MM.1S (cell line): ENCODE measurements around the gene E4F1.

Source experiments
- DNase-seq: peaks from one replicate; pipeline ENCODE4 v3.0.0-alpha.2; 2015
- H2AFZ ChIP-seq: fragments of 300-600 bp; sonication (generic); 2 replicates; pipeline ENCODE4 v1.6.0; 2016; ENCODE audit warnings: antibody characterized with exemption, low read length
- H3F3A ChIP-seq: fragments of 300-600 bp; sonication (generic); 2 replicates; pipeline ENCODE4 v1.6.1; 2016; ENCODE audit warnings: mild to moderate bottlenecking, antibody characterized with exemption, low read length, moderate library complexity, mixed read lengths; ENCODE audit not compliant: insufficient read depth
- H3K27ac ChIP-seq: fragments of 300-600 bp; sonication (generic); 2 replicates; pipeline ENCODE4 v1.5.1; 2016; ENCODE audit warnings: mild to moderate bottlenecking, low read length
- H3K27me3 ChIP-seq: fragments of 300-600 bp; sonication (generic); replicated peaks from 2 replicates; pipeline ENCODE4 v1.6.0; 2016; ENCODE audit warnings: low read length; ENCODE audit not compliant: insufficient read depth
- H3K36me3 ChIP-seq: fragments of 300-600 bp; sonication (generic); replicated peaks from 2 replicates; pipeline ENCODE4 v1.6.1; 2016; ENCODE audit warnings: mild to moderate bottlenecking, low read length, mixed read lengths; ENCODE audit not compliant: insufficient read depth
- H3K4me1 ChIP-seq: fragments of 300-600 bp; sonication (generic); 2 replicates; pipeline ENCODE4 v1.6.1; 2016; ENCODE audit warnings: low read length, mixed read lengths
- H3K4me2 ChIP-seq: fragments of 300-600 bp; sonication (generic); 2 replicates; pipeline ENCODE4 v1.6.0; 2016; ENCODE audit warnings: low read depth, low read length
- H3K4me3 ChIP-seq: fragments of 300-600 bp; sonication (generic); 2 replicates; pipeline ENCODE4 v1.5.1; 2016; ENCODE audit warnings: low read length, mixed read lengths
- H3K79me2 ChIP-seq: fragments of 300-600 bp; sonication (generic); 2 replicates; pipeline ENCODE4 v1.6.1; 2016; ENCODE audit warnings: mixed run types, low read length, mixed read lengths
- H3K9ac ChIP-seq: fragments of 300-600 bp; sonication (generic); 2 replicates; pipeline ENCODE4 v1.6.1; 2016; ENCODE audit warnings: low read length, mixed read lengths
- H3K9me2 ChIP-seq: fragments of 300-600 bp; sonication (generic); replicated peaks from 2 replicates; pipeline ENCODE4 v1.6.1; 2016; ENCODE audit warnings: mild to moderate bottlenecking, low read length, mixed read lengths; ENCODE audit not compliant: insufficient read depth
- H3K9me3 ChIP-seq: fragments of 300-600 bp; sonication (generic); replicated peaks from 2 replicates; pipeline ENCODE4 v1.6.1; 2016; ENCODE audit warnings: mild to moderate bottlenecking, low read length, mixed read lengths; ENCODE audit not compliant: insufficient read depth
- H4K20me1 ChIP-seq: fragments of 300-600 bp; sonication (generic); 2 replicates; pipeline ENCODE4 v1.6.1; 2016; ENCODE audit warnings: mild to moderate bottlenecking, low read length, moderate library complexity, mixed read lengths; ENCODE audit not compliant: insufficient read depth
- EZH2 ChIP-seq: fragments of 300-600 bp; sonication (generic); optimal IDR thresholded peaks from 2 replicates; pipeline ENCODE3; 2017; ENCODE audit warnings: low read depth, mild to moderate bottlenecking, antibody characterized with exemption, low read length, mixed read lengths
- EZH2phosphoT487 ChIP-seq: fragments of 300-600 bp; sonication (generic); IDR thresholded peaks from 2 replicates; pipeline ENCODE4 v1.6.1; 2018; ENCODE audit warnings: antibody characterized with exemption, low read length
- TF ChIP-seq, protein P1 (sequence below): fragments of 300-600 bp; sonication (generic); IDR thresholded peaks from 2 replicates; pipeline ENCODE4 v1.5.1; 2016; ENCODE audit warnings: antibody characterized with exemption, low read length, mixed read lengths

Gene E4F1

DNA sequence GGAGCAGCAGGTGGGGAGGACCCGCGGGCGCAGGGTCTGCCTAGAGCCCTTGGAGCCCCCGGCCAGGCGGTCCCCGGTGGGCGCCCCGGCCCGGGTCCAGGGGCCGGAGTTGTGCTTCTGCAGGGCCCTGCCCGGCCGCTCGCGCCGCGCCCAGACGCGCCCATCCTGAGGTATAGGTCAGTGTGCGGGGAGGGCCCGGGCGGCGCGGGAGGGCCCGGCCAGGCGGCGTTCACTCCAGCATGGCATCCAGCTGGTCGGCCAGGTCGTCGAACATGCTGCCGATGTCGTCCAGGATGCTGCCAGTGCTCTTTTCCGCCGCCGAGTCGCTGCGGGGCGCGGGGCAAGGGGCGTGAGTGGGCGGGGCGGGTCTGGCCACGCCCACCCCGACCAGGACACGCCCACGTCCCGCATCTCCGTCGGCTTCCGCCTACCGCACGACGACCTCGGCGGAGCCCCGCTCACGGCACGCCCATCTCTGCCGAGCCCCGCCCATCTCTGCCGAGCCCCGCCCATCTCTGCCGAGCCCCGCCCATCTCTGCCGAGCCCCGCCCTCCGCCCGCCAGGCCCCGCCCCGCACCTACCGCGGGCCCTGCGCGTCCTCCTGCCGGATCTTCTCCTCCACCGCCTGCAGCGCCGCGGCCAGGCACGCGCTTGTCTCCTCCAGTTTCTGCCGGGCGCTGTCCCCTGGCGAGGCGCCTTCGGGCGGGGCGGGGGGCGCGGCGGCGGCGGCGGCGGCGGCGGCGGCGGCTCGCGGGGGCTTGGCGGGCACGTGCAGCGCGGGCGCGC lies 44.9 kb upstream of the E4F1 start:
- H4K20me1 ChIP-seq = no peaks in the 10 kb centered on the region
- H3K36me3 ChIP-seq = no peaks in the 10 kb centered on the region
- TF ChIP-seq EZH2 (no peak), EZH2phosphoT487 (no peak)
- TF ChIP-seq, protein P1, sequence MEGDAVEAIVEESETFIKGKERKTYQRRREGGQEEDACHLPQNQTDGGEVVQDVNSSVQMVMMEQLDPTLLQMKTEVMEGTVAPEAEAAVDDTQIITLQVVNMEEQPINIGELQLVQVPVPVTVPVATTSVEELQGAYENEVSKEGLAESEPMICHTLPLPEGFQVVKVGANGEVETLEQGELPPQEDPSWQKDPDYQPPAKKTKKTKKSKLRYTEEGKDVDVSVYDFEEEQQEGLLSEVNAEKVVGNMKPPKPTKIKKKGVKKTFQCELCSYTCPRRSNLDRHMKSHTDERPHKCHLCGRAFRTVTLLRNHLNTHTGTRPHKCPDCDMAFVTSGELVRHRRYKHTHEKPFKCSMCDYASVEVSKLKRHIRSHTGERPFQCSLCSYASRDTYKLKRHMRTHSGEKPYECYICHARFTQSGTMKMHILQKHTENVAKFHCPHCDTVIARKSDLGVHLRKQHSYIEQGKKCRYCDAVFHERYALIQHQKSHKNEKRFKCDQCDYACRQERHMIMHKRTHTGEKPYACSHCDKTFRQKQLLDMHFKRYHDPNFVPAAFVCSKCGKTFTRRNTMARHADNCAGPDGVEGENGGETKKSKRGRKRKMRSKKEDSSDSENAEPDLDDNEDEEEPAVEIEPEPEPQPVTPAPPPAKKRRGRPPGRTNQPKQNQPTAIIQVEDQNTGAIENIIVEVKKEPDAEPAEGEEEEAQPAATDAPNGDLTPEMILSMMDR = no peak
- H3K4me2 ChIP-seq = no peak overlapping the region
- H3K27ac ChIP-seq = no peak overlapping the region
- no peaks in the 10 kb centered on the region for H3K4me1 ChIP-seq
- H3K4me3 ChIP-seq = no peak overlapping the region
- H3K27me3 ChIP-seq = no peaks in the 10 kb centered on the region
- no peak overlapping the region for H2AFZ ChIP-seq
- DNase-seq = no peak
- no peaks in the 10 kb centered on the region for H3F3A ChIP-seq
- H3K9me2 ChIP-seq = no peaks in the 10 kb centered on the region
- H3K9ac ChIP-seq = no peak overlapping the region
- no peaks in the 10 kb centered on the region for H3K9me3 ChIP-seq
- H3K79me2 ChIP-seq = no peaks in the 10 kb centered on the region

DNA sequence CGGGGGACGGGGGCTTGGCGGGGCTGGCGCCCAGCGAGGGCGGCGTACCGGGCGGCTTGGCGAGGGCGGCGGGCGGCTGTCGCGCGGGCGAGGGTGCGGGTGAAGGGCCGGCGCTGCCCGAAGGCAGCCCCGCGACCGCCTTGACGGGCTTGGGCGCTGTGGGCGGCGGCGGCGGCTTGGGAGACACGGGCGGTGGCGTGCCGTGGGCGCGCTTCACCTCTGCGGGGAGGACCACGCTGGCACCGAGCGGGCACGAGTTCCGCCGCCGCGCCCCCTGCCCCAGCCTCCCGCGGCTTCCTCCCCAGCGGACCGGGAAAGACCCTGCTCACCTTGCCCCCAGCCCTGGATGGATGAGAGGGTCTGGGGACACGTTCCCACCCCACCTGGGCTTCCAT lies 44.3 kb upstream of the E4F1 start:
- Histone ChIP-seq H2AFZ (no peak overlapping the region), H3K4me2 (no peak overlapping the region), H4K20me1 (no peaks in the 10 kb centered on the region), H3K27me3 (no peaks in the 10 kb centered on the region), H3K36me3 (no peaks in the 10 kb centered on the region), H3K9ac (no peak overlapping the region), H3K27ac (no peak overlapping the region), H3K79me2 (no peaks in the 10 kb centered on the region), H3K9me3 (no peaks in the 10 kb centered on the region), H3K4me1 (no peaks in the 10 kb centered on the region), H3F3A (no peaks in the 10 kb centered on the region), H3K4me3 (no peak overlapping the region), H3K9me2 (no peaks in the 10 kb centered on the region)
- no peak for DNase-seq
- TF ChIP-seq EZH2 (no peak), EZH2phosphoT487 (no peak)
- TF ChIP-seq, protein P1 = no peak

DNA sequence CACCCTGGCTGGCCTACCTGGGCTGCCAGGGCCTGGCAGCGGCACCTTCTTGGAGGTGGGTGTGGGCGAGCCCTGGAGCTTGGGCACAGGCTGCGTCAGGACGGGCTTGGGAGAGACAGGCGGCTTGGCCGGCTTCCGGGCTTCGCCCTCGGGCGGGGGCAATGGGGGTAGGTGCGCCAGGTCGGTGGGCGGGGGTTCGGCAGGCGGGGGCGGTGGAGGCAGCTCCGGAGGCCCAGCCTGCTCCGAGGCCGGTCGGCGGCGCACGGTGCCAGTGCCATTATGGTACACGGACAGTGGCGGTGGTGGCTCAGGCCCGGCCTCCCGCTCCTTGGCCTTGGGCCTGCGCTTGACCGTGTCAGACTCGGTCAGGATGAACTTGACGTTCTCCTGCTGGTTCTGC lies 43.8 kb upstream of the E4F1 start:
- Histone ChIP-seq H3K36me3 (no peaks in the 10 kb centered on the region), H3K27me3 (peaks cover 3% of the 10 kb centered on the region; the same call in 1 of the 2 replicates), H3F3A (no peaks in the 10 kb centered on the region), H3K9me2 (no peaks in the 10 kb centered on the region), H3K27ac (no peak overlapping the region), H3K9ac (no peak overlapping the region), H3K79me2 (no peaks in the 10 kb centered on the region), H2AFZ (no peak overlapping the region), H4K20me1 (no peaks in the 10 kb centered on the region), H3K4me2 (no peak overlapping the region), H3K4me3 (no peak overlapping the region), H3K9me3 (no peaks in the 10 kb centered on the region), H3K4me1 (no peaks in the 10 kb centered on the region)
- TF ChIP-seq, protein P1 = no peak
- TF ChIP-seq EZH2phosphoT487 (no peak), EZH2 (no peak)
- no peak for DNase-seq
